ENCODE measurements around the gene CCDC24.

The CCDC24 gene

GRCh38 chr1:44024031-44024902 lies 32.9 kb downstream of the CCDC24 start:
- no peak for DNase-seq (ENCODE audit: low spot score)

- no peak for DNase-seq (ENCODE audit: low spot score)
Measured at GRCh38 chr1:44024903-44025525, 33.6 kb downstream of the CCDC24 start.

- no peak for DNase-seq (ENCODE audit: low spot score)
Measured at GRCh38 chr1:44025816-44026215, 34.4 kb downstream of the CCDC24 start.

- DNase-seq (ENCODE audit: low spot score), result no peak
Measured at GRCh38 chr1:44027320-44027719, 35.9 kb downstream of the CCDC24 start.

- no peak for DNase-seq (ENCODE audit: low spot score)
Measured at GRCh38 chr1:44029260-44029910, 38.0 kb downstream of the CCDC24 start.

GRCh38 chr1:44029911-44030604 lies 38.7 kb downstream of the CCDC24 start:
- peak; percentile 92 for DNase-seq (ENCODE audit: low spot score)

- DNase-seq (ENCODE audit: low spot score), result peak; percentile 53
Measured at GRCh38 chr1:44030605-44031251, 39.3 kb downstream of the CCDC24 start.

- DNase-seq (ENCODE audit: low spot score), result peak; percentile 49
Measured at GRCh38 chr1:44031252-44032169, 40.1 kb downstream of the CCDC24 start, which contains the start of gene SLC6A9. SLC6A9 (minus strand) TSS chr1:44031462; CDS start chr1:44024277, 7,185 bp downstream.

- DNase-seq (ENCODE audit: low spot score), result no peak
Measured at GRCh38 chr1:44032170-44032790, 40.9 kb downstream of the CCDC24 start.

GRCh38 chr1:44033041-44033575 lies 41.7 kb downstream of the CCDC24 start:
- no peak for DNase-seq (ENCODE audit: low spot score)

- no peak for DNase-seq (ENCODE audit: low spot score)
Measured at GRCh38 chr1:44033756-44034155, 42.4 kb downstream of the CCDC24 start.

- DNase-seq (ENCODE audit: low spot score), result no peak
Measured at GRCh38 chr1:44034423-44034822, 43.0 kb downstream of the CCDC24 start.

- DNase-seq (ENCODE audit: low spot score), result peak; percentile 25
Measured at GRCh38 chr1:44034976-44035716, 43.7 kb downstream of the CCDC24 start.

GRCh38 chr1:44035726-44036408 lies 44.5 kb downstream of the CCDC24 start:
- DNase-seq (ENCODE audit: low spot score), result no peak

- peak; percentile 91 for DNase-seq (ENCODE audit: low spot score)
Measured at GRCh38 chr1:44036409-44037139, 45.2 kb downstream of the CCDC24 start.

- DNase-seq (ENCODE audit: low spot score), result no peak
Measured at GRCh38 chr1:44037154-44037553, 45.8 kb downstream of the CCDC24 start.

GRCh38 chr1:44038876-44039657 lies 47.7 kb downstream of the CCDC24 start:
- no peak for DNase-seq (ENCODE audit: low spot score)

Measured in pons (tissue), 1 donor.